ENCODE data around the gene SDC1.
A peak's percentile ranks its signal among the peaks of the same experiment; 100 is the strongest.

The SDC1 gene

DNA sequence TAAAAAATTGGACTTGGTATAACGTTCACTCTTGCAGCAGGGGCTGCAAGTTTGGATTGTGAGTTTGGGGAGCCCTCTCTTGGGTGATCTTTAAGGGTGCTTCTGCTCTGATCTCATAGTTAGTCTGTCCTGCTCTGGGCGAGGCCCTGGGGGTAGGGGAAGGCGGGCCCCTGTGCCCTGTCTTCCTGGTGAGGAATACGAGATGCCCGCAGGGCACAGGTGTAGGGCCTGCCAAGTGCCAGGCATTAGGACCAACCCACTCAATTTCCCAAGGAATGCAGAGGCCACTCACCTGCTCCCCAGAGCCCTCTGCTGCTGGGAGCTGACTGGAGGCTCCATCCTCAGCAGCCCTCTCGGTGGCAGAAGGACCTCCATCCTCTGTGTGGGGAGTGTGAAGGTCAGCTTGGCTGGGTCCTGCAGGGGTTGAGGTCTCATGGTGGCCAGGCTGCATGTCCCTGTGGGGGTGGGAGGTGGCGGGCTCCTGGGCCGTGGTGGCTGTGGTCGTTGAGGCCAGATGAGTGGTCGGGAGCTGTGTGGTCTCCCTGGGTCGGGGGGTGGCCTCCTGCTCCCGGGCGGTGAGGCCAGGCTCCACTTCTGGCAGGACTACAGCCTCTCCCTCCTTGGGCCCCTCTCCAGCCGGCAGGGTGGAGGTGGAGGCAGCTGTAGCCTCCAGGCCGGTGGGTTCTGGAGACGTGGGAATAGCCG is 21.3 kb downstream of the SDC1 start:
- H3K27ac ChIP-seq (ENCODE audit: poor library complexity, severe bottlenecking), result peak overlapping the region; percentile 97
- ATAC-seq (ENCODE audit: low read depth) (no peak), DNase-seq (ENCODE audit: low spot score) (no peak)
- H3K36me3 ChIP-seq (ENCODE audit: low read depth), result peaks cover 73% of the 10 kb centered on the region
- H3K4me1 ChIP-seq (ENCODE audit: insufficient read depth, poor library complexity, severe bottlenecking), result peaks cover 27% of the 10 kb centered on the region
- no peaks in the 10 kb centered on the region for H3K27me3 ChIP-seq (ENCODE audit: insufficient read depth, poor library complexity, severe bottlenecking)
- H3K9me3 ChIP-seq (ENCODE audit: severe bottlenecking), result no peaks in the 10 kb centered on the region
- TF ChIP-seq, protein P1, sequence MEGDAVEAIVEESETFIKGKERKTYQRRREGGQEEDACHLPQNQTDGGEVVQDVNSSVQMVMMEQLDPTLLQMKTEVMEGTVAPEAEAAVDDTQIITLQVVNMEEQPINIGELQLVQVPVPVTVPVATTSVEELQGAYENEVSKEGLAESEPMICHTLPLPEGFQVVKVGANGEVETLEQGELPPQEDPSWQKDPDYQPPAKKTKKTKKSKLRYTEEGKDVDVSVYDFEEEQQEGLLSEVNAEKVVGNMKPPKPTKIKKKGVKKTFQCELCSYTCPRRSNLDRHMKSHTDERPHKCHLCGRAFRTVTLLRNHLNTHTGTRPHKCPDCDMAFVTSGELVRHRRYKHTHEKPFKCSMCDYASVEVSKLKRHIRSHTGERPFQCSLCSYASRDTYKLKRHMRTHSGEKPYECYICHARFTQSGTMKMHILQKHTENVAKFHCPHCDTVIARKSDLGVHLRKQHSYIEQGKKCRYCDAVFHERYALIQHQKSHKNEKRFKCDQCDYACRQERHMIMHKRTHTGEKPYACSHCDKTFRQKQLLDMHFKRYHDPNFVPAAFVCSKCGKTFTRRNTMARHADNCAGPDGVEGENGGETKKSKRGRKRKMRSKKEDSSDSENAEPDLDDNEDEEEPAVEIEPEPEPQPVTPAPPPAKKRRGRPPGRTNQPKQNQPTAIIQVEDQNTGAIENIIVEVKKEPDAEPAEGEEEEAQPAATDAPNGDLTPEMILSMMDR (IDR thresholded peaks at IDR 0.05; ENCODE audit: poor library complexity, severe bottlenecking), result no peak
- no peak overlapping the region for H3K4me3 ChIP-seq (ENCODE audit: severe bottlenecking)

DNA sequence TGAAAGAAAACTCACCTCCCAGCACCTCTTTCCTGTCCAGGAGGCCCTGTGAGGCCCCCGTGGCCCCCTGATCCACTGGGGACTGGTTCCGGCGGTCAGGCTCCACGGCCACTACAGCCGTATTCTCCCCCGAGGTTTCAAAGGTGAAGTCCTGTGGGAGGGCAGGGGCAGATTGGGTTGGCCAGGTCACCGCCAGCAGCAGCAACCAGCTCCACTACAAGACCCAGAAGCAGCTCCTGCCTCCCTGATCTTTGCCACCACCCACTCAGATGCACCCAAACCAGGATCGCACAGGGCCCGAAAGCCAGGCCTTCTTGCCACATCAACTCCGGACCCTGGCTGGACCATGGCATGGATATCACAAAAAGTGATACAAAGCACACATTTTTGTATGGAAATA is 21.9 kb downstream of the SDC1 start:
- DNase-seq (ENCODE audit: low spot score) (no peak), ATAC-seq (ENCODE audit: low read depth) (no peak)
- H3K27ac ChIP-seq (ENCODE audit: poor library complexity, severe bottlenecking), result peak overlapping the region; percentile 97
- no peak overlapping the region for H3K4me3 ChIP-seq (ENCODE audit: severe bottlenecking)
- peaks cover 21% of the 10 kb centered on the region for H3K4me1 ChIP-seq (ENCODE audit: insufficient read depth, poor library complexity, severe bottlenecking)
- peaks cover 67% of the 10 kb centered on the region for H3K36me3 ChIP-seq (ENCODE audit: low read depth)
- TF ChIP-seq, protein P1 (IDR thresholded peaks at IDR 0.05; ENCODE audit: poor library complexity, severe bottlenecking), result no peak
- H3K9me3 ChIP-seq (ENCODE audit: severe bottlenecking), result no peaks in the 10 kb centered on the region
- no peaks in the 10 kb centered on the region for H3K27me3 ChIP-seq (ENCODE audit: insufficient read depth, poor library complexity, severe bottlenecking)

DNA sequence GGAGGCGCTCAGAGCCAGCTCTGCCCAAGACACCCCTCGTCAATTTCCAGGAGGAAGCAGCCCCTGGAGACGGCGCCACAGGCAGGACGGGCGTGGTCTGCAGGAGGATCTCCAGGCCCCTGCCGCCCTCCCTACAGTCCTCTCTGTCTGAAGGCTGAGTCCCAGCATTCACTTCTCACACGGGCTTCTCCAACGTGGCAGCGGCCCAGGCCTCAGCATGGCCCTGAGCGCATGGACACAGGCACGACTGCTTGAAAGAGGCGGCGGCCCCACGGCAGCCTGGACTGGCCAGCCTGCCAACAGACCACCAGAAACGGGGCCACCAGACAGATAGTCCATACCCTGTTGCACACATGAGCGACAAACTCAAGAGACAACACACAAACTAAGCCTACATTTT is 23.3 kb downstream of the SDC1 start:
- DNase-seq (ENCODE audit: low spot score) (no peak), ATAC-seq (ENCODE audit: low read depth) (no peak)
- Histone ChIP-seq H3K36me3 (ENCODE audit: low read depth) (peaks cover 53% of the 10 kb centered on the region), H3K4me1 (ENCODE audit: insufficient read depth, poor library complexity, severe bottlenecking) (peaks cover 7% of the 10 kb centered on the region), H3K9me3 (ENCODE audit: severe bottlenecking) (no peaks in the 10 kb centered on the region), H3K27ac (ENCODE audit: poor library complexity, severe bottlenecking) (no peak overlapping the region), H3K4me3 (ENCODE audit: severe bottlenecking) (no peak overlapping the region), H3K27me3 (ENCODE audit: insufficient read depth, poor library complexity, severe bottlenecking) (no peaks in the 10 kb centered on the region)
- TF ChIP-seq, protein P1 (IDR thresholded peaks at IDR 0.05; ENCODE audit: poor library complexity, severe bottlenecking), result no peak

- Histone ChIP-seq H3K27me3 (ENCODE audit: insufficient read depth, poor library complexity, severe bottlenecking) (no peaks in the 10 kb centered on the region), H3K4me1 (ENCODE audit: insufficient read depth, poor library complexity, severe bottlenecking) (no peaks in the 10 kb centered on the region), H3K9me3 (ENCODE audit: severe bottlenecking) (no peaks in the 10 kb centered on the region), H3K36me3 (ENCODE audit: low read depth) (peaks cover 48% of the 10 kb centered on the region), H3K27ac (ENCODE audit: poor library complexity, severe bottlenecking) (no peak overlapping the region), H3K4me3 (ENCODE audit: severe bottlenecking) (no peak overlapping the region)
- TF ChIP-seq, protein P1 (IDR thresholded peaks at IDR 0.05; ENCODE audit: poor library complexity, severe bottlenecking), result no peak
- DNase-seq (ENCODE audit: low spot score), result no peak
- no peak for ATAC-seq (ENCODE audit: low read depth)
These were observed 24.0 kb downstream of the SDC1 start for GRCh38 chr2:20200697-20201555.
